ENCODE data around the gene CT45A2.
"Not testable (repeated sequence)": the region's sequence is repeated elsewhere in the genome, so short reads cannot be mapped to it uniquely, and the experiment has no call there.

The CT45A2 gene

GRCh38 chrX:135819912-135820311, at the start of gene CT45A2:
TSS of gene CT45A2 (minus strand) at chrX:135820012. CDS start at chrX:135816265, 3,747 bp downstream.
- H3K27me3 Mint-ChIP-seq, H3K9me3 Mint-ChIP-seq, H3K4me1 Mint-ChIP-seq, H3K4me3 Mint-ChIP-seq, H3K27ac Mint-ChIP-seq, H3K36me3 Mint-ChIP-seq: not testable (repeated sequence)

DNA sequence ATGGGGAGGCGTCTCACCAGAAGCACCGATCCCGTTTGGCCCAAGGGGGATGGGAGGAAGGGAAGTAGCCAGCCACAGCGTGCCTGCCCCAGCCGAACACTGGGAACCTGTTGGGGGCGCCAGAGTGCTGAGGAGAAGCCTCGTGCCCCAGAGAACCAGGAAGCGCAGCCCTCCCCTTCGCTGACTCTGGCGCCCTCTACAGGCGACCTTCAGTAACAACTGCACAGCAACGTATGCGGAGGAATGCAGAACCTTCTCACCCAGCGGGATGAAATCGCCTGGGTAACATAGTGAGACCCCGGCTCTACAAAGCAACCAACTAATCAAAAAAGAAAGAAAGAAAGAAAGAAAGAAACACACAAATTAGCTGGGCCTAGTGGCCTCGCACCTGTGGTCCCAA, 34.6 kb upstream of the CT45A2 start, which contains the start of gene CT45A8:
Gene CT45A8 (minus strand): TSS at position 101 of the 400 bp plus-strand sequence. CDS start 3,755 bp downstream, outside the sequence.
- H3K27me3 Mint-ChIP-seq, H3K36me3 Mint-ChIP-seq, H3K27ac Mint-ChIP-seq, H3K4me3 Mint-ChIP-seq, H3K4me1 Mint-ChIP-seq, H3K9me3 Mint-ChIP-seq: not testable (repeated sequence)

- H3K4me1 Mint-ChIP-seq, H3K27me3 Mint-ChIP-seq, H3K36me3 Mint-ChIP-seq, H3K4me3 Mint-ChIP-seq, H3K27ac Mint-ChIP-seq, H3K9me3 Mint-ChIP-seq: not testable (repeated sequence)
Observed at GRCh38 chrX:135837180-135837579, 17.4 kb upstream of the CT45A2 start, which contains the start of gene CT45A7. TSS of gene CT45A7 (minus strand) at chrX:135837280. CDS start at chrX:135833533, 3,747 bp downstream.

- H3K27ac Mint-ChIP-seq, H3K4me3 Mint-ChIP-seq, H3K27me3 Mint-ChIP-seq, H3K9me3 Mint-ChIP-seq, H3K36me3 Mint-ChIP-seq, H3K4me1 Mint-ChIP-seq: not testable (repeated sequence)
Observed at GRCh38 chrX:135802687-135803086, 17.1 kb downstream of the CT45A2 start, which contains the start of gene CT45A6. TSS of gene CT45A6 (minus strand) at chrX:135802787. CDS start at chrX:135798993, 3,794 bp downstream.

DNA sequence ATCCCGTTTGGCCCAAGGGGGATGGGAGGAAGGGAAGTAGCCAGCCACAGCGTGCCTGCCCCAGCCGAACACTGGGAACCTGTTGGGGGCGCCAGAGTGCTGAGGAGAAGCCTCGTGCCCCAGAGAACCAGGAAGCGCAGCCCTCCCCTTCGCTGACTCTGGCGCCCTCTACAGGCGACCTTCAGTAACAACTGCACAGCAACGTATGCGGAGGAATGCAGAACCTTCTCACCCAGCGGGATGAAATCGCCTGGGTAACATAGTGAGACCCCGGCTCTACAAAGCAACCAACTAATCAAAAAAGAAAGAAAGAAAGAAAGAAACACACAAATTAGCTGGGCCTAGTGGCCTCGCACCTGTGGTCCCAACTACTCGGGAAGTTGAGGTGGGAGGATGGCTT, 34.4 kb downstream of the CT45A2 start, which contains the start of gene CT45A5:
Gene CT45A5 (minus strand): TSS at position 101 of the 400 bp plus-strand sequence. CDS start 3,774 bp downstream, outside the sequence.
- H3K36me3 Mint-ChIP-seq, H3K27me3 Mint-ChIP-seq, H3K27ac Mint-ChIP-seq, H3K4me3 Mint-ChIP-seq, H3K4me1 Mint-ChIP-seq, H3K9me3 Mint-ChIP-seq: not testable (repeated sequence)

DNA sequence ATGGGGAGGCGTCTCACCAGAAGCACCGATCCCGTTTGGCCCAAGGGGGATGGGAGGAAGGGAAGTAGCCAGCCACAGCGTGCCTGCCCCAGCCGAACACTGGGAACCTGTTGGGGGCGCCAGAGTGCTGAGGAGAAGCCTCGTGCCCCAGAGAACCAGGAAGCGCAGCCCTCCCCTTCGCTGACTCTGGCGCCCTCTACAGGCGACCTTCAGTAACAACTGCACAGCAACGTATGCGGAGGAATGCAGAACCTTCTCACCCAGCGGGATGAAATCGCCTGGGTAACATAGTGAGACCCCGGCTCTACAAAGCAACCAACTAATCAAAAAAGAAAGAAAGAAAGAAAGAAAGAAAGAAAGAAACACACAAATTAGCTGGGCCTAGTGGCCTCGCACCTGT, 51.7 kb downstream of the CT45A2 start, which contains the start of gene CT45A3:
Gene CT45A3 (minus strand): TSS at position 101 of the 400 bp plus-strand sequence. CDS start 3,747 bp downstream, outside the sequence.
- not testable (repeated sequence) for H3K4me3 Mint-ChIP-seq, H3K36me3 Mint-ChIP-seq, H3K9me3 Mint-ChIP-seq, H3K4me1 Mint-ChIP-seq, H3K27me3 Mint-ChIP-seq, H3K27ac Mint-ChIP-seq
